NCI-H2196 treated with DMSO at 0.1 percent for 48 hours (cell line): ENCODE results near the gene ARHGEF7.
"Not testable (repeated sequence)": the region's sequence is repeated elsewhere in the genome, so short reads cannot be mapped to it uniquely, and the experiment has no call there.

Experiments
- DNase-seq: peaks from one replicate; lab custom pipeline; 2025; ENCODE audit not compliant: unreplicated experiment; lab: John Stamatoyannopoulos, UW

The ARHGEF7 gene

GRCh38 chr13:111115061-111115964 lies at the start of gene ARHGEF7:
ARHGEF7 (plus strand) TSS chr13:111115310; CDS start chr13:111115527, 217 bp downstream.
- DNase-seq = no peak

GRCh38 chr13:111065698-111066097 lies 49.4 kb upstream of the ARHGEF7 start:
- no peak for DNase-seq

- no peak for DNase-seq
These were observed 48.6 kb upstream of the ARHGEF7 start for GRCh38 chr13:111066544-111066943.

GRCh38 chr13:111068009-111068350 lies 47.1 kb upstream of the ARHGEF7 start:
- no peak for DNase-seq

GRCh38 chr13:111071120-111071519 lies 44.0 kb upstream of the ARHGEF7 start:
- DNase-seq = not testable (repeated sequence)

GRCh38 chr13:111071526-111071925 lies 43.6 kb upstream of the ARHGEF7 start:
- not testable (repeated sequence) for DNase-seq

GRCh38 chr13:111074826-111075225 lies 40.3 kb upstream of the ARHGEF7 start:
- DNase-seq = no peak

- no peak for DNase-seq
These were observed 38.7 kb upstream of the ARHGEF7 start for GRCh38 chr13:111076155-111077013.

GRCh38 chr13:111079375-111079774 lies 35.7 kb upstream of the ARHGEF7 start:
- no peak for DNase-seq

GRCh38 chr13:111080642-111081041 lies 34.5 kb upstream of the ARHGEF7 start:
- no peak for DNase-seq

GRCh38 chr13:111082240-111082639 lies 32.9 kb upstream of the ARHGEF7 start:
- no peak for DNase-seq

- DNase-seq = not testable (repeated sequence)
These were observed 32.3 kb upstream of the ARHGEF7 start for GRCh38 chr13:111082769-111083168.

- not testable (repeated sequence) for DNase-seq
These were observed 31.4 kb upstream of the ARHGEF7 start for GRCh38 chr13:111083693-111084092.

- DNase-seq = no peak
These were observed 24.9 kb upstream of the ARHGEF7 start for GRCh38 chr13:111090169-111090568.

GRCh38 chr13:111092685-111093084 lies 22.4 kb upstream of the ARHGEF7 start:
- no peak for DNase-seq

GRCh38 chr13:111093136-111093535 lies 22.0 kb upstream of the ARHGEF7 start:
- DNase-seq = no peak

- no peak for DNase-seq
These were observed 21.5 kb upstream of the ARHGEF7 start for GRCh38 chr13:111093634-111094033.

- no peak for DNase-seq
These were observed 19.9 kb upstream of the ARHGEF7 start for GRCh38 chr13:111095031-111095840.

GRCh38 chr13:111095911-111096501 lies 19.1 kb upstream of the ARHGEF7 start:
- no peak for DNase-seq

- DNase-seq = no peak
These were observed 15.8 kb upstream of the ARHGEF7 start for GRCh38 chr13:111099290-111099689.

- no peak for DNase-seq
These were observed 5.1 kb upstream of the ARHGEF7 start for GRCh38 chr13:111110054-111110453.
